SKM-1 treated with dmso at 0.1 percent for 144 hours (cell line): ENCODE results near the gene CHEK1.

Source experiments
- DNase-seq: peaks from one replicate; lab custom pipeline; 2025; ENCODE audit not compliant: unreplicated experiment; lab: John Stamatoyannopoulos, UW

The CHEK1 gene

DNA sequence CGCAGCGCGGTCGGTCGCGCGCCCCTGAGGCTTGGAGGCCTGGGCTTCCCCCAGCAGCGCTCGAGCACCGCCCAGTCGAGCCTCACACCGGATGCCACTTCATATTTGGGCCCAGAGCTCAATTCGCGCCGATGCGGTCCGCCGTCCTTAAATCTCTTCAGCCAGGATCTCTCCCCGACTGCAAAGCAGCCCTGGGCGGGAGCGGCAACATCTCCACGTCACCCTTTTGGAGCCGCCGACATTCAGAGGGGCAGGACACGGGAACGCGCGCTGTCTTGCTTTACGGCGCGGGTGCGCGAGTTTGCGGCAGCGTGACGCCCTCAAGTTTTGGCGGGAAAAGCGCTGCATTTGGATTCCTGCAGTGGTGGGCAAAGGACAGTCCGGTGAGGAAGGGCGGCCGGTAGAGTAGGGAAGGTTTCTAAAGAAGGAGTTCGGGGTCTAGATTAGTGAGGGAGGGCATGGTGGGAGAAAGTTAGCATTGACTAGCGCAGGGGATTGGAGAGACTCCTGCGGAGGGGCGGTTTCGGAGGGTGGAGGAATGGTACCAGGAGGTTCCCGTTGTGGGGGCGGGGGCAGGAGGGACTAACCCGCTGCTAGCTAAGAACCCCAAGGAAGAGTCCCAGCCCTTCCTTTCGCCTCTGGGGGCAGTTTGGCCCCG is 796 bp downstream of the CHEK1 start:
- DNase-seq: peak; percentile 90

- peak; percentile 42 for DNase-seq
Observed at GRCh38 chr11:125626288-125626950, 1.5 kb downstream of the CHEK1 start.

DNA sequence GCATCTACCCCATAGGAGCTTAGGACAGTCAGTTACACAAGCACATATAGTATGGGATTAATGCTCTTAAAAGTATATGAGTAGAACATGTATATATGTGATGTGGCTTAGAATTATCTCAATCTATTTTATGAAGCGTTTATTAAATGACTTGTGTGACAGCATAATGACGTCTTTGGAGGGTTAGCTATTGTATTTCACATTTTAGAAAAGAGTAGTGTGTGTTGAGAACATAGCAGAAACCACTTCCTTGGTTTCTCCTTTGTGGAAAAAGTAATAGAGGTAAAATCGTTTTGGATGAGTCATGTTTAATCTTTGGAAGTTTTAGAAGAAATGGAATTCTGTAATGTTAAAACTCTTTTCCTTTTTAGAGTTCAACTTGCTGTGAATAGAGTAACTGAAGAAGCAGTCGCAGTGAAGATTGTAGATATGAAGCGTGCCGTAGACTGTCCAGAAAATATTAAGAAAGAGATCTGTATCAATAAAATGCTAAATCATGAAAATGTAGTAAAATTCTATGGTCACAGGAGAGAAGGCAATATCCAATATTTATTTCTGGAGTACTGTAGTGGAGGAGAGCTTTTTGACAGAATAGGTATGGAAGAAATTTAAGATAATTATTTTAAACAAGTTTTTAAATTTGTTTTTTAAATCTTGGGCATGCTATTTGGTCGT is 2.4 kb downstream of the CHEK1 start:
- no peak for DNase-seq

GRCh38 chr11:125637840-125638239 is 12.9 kb downstream of the CHEK1 start:
- DNase-seq: no peak

DNA sequence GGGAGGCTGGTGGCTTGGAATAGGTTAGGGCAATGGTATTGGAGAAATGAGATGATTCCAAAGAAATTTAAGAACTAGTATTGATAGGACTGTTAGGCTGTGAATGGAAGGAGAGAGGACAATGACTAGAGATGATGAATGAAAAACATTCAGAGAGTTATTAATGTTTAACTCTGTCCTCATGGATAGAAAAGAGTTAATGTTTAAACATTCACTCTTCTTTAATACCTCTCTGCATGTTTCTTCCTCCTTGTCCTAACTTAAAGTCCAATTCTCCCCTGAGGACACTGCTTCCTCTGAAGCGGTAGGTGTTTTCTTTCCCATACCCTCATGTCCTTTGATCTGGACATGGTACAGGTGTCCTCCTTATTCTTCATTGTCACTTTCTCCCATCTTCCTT is 13.4 kb downstream of the CHEK1 start:
- DNase-seq: no peak

DNA sequence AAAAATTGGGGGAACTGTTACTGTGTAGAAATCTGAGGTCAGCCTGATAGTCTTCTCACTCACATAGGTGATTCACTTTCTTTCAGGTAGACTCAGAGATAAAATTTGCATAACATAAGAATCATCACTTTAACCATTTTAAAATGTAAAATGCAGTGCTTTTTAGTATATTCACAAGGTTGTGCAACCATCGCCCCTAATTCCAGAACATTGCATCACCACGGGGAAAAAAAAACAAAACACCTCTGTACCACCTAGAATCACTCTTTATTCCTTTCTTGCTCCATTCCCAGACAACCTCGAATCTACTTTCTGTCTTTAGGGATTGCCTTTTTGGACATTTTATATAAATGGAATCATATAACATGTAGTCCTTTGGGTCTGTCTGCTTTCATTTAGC is 20.9 kb downstream of the CHEK1 start:
- DNase-seq: no peak

DNA sequence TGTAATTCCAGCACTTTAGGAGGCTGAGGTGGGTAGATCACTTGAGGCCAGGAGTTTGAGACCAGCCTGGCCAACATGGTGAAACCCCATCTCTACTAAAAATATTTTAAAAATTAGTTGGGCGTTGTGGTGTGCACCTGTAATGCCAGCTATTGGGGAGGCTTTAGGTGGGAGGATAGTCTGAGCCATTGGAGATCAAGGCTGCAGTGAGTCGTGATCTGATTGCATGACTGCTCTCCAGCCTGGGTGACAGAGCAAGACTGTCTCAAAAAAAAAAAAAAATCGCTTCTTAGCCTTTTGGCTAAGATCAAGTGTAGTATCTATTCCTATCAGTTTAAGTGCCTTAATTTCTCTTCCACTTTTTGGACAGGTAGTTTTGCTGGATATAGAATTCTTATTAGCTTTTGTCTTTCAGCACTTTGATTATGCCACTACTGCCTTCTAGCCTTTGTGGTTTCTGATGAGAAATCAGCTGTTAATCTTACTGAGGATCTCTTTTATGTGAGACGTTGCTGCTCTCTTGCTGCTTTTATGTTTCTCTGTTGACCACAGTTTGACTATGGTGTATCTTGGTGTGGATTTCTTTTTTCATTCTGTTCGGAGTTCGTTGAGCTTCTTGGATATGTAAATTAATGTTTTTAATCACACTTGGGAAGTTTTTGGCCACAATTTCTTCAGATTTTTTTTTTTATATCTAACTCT is 24.7 kb downstream of the CHEK1 start:
- no peak for DNase-seq

GRCh38 chr11:125662689-125663088 is 37.7 kb downstream of the CHEK1 start:
- no peak for DNase-seq

GRCh38 chr11:125663910-125664309 is 38.9 kb downstream of the CHEK1 start:
- no peak for DNase-seq

DNA sequence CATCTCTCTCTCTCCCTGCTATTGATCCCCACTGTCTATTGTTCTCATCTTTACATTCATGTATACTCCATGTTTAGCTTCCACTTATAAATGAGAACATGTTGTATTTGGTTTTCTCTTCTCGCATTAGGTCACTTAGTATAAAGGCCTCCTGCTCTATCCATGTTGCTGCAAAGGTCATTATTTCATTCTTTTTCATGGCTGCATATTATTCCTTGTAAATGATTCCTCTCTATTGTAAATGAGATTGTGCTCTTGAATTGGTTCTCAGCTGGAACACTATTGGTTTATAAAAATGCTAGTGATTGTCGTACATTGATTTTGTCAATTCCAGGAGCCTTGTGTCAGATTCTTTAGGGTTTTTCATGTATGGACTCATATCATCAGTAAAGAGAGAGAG is 42.2 kb downstream of the CHEK1 start:
- DNase-seq: no peak

DNA sequence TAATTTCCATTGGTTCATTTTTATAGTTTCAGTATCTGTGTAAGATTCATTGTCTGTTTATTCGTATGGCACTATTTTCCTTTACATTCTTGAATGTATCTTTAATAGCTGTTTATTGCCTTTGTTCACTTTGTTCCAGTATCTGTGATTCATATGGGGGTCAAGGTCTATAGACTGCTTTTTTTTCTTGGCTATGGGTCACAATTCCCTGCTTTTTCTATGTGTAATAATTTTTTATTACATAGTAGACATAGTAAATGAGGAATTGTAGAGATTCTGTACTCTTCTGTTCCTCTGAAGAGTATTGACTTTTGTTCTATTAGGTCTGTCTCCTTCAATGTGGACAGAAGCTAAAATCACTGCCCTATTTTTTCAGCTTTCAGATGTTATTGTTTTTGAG is 45.2 kb downstream of the CHEK1 start:
- no peak for DNase-seq

DNA sequence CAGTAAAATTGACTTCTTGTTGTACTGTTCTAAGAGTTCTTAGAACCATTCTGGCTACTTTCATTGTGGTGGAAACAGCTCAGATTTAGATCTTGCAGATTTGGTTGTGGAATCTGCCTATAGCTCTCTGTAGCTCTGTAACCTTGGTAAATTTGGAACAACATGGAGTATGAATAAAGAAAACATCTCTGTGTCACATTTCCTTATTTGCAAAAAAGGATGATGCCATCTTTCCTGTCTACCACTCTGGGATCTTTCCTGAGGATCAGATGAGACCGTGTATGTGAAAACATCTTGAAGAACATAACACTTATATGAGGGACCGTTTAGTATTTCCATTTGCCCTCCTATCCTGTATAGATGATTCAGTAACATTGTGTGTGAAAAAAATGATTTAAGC is 46.6 kb downstream of the CHEK1 start:
- DNase-seq: no peak

- DNase-seq: no peak
Observed at GRCh38 chr11:125674210-125674609, 49.2 kb downstream of the CHEK1 start.

GRCh38 chr11:125675196-125675595 is 50.2 kb downstream of the CHEK1 start:
- DNase-seq: no peak

DNA sequence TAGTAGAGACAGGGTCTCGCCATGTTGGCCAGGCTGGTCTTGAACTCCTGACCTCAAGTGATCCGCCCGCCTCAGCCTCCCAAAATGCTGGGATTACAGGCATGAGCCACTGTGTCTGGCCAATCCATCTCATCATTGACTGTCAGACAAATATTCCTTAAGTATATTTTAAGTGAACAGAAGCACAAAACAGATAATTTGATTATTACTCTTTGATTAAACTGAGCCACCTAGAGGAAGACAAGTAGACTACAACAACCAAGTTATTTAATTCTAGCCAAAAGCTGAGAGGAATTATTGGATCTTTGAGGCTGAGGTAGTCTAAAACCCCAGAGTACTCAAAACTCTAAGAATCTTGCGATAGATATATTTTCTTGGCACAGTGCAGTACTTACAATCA is 54.4 kb downstream of the CHEK1 start:
- DNase-seq: no peak

DNA sequence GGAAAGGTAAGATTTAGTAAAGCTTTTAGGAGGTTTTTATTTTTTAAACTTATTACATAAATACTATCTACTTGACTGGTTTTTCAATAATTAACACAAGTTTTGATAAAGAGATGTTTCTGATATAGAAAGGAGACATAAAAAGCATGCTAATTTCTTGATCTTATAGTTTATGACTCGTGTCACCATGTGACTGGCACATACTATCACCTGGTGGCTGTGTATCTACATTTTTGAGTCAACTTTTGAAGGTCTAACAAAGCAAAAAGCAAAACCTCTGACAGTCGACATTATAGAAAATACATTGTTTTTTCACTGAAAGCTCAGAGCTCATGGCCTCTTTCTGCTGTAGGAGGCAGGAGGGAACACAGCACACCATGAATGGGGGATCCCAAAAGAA is 54.9 kb downstream of the CHEK1 start:
- no peak for DNase-seq

GRCh38 chr11:125680747-125681146 is 55.8 kb downstream of the CHEK1 start, which contains the start of gene ACRV1:
ACRV1 (minus strand) TSS chr11:125680847; CDS start chr11:125680780, 67 bp downstream.
- DNase-seq: no peak

DNA sequence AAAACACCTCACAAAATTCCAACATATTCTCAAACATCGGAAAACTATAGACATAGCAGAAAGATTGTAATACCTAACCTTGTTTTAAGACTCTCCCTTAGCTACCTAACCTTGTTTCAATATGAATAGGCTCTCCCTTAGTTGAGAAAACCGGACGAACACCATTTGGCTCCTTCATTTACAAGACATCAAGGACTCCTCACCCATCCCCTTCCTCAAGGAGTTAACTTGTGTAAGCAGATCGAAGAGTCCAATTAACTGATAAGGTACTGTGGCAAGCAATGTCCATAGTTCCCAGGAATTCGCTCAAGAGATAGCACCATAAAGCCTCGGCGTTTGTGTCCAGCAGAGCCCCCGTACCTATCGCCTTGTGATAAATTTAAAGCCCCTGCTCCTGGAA is 60.3 kb downstream of the CHEK1 start:
- no peak for DNase-seq

- DNase-seq: no peak
Observed at GRCh38 chr11:125688066-125688465, 63.1 kb downstream of the CHEK1 start.

- DNase-seq: no peak
Observed at GRCh38 chr11:125688632-125689031, 63.7 kb downstream of the CHEK1 start.

GRCh38 chr11:125689274-125689859 is 64.4 kb downstream of the CHEK1 start:
- no peak for DNase-seq
